Dedifferentiated amniotic fluid mesenchymal stem cell (primary cell): Measurements from ENCODE around the gene ARL15.

Source experiments
- DNase-seq: peaks from one replicate; pipeline ENCODE4 v3.0.0-alpha.2; 2016; ENCODE audit errors: extremely low spot score

ARL15 gene

GRCh38 chr5:54040018-54040417 is 270.4 kb downstream of the ARL15 start:
- DNase-seq: no peak

DNA sequence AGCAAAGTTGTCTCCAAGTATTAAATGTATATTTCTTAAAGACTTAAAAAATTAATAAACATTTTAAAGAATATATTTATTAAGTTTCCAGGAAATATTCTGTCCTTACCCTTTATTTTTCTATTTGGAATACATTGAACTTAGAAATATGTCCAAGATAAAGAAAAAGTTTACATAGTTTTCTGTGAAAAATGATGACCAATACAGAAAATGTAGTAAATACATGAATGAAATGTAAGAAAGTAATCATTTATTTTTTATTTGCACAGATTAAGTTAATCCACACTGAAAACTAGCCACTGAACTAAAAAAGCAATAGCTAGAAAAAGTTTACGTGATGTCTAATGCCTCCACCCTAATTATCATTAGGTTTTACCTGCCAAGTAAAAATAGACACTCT is 273.2 kb downstream of the ARL15 start:
- no peak for DNase-seq

DNA sequence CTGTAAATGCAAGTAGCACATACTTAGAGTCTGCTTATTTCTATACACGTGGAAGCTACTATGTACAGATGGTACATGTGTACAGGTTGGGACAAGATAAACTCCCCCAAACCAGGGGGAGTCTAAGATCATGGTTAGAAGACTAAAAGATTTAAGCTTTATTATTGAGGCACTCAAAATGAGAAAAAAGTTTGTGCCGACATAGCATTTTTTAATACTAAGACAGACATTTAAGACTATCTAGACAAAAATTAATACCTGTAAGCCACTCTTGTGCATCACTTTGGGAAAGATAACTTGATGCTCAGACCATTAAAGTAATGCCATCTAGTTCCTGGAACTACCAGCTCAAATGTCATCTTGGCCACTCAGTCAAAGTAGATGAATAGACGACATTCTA is 279.4 kb downstream of the ARL15 start:
- DNase-seq: no peak

DNA sequence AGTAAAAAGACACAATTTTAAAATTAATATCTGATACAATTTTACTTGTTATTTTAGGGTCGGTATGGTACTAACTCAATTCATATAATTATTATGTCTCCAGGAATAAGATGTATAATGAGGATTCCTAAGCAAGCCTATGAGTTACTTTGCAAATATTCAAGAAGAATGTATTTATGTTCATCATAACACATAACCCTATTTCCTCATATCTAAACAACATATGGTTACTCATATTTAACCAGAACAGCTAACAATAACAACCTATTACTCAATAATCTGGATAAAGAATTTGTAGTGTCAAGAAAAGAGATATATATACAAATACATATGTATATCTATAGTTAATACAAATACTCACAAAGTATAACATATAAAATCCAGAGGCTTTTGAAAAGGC is 285.9 kb downstream of the ARL15 start:
- DNase-seq: peak; percentile 50

DNA sequence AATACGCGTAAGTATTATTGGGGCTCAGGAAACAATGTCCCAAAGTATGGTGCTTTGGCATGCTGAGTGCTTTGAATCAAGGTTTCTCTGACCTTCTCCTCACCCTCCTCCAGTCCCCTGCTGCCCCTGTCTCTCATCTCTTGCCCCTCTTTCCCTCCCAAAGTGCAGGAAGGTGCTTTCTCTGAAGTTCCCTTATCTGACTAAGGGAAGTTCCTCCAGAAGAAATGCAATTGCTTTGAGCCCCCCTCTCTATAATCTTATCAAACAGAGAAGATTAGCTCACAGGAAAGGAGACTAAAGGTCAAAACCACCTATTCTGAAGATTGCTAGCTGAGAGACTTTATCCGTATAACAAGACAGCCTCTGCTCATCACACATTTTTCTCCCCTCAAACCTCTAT is 288.1 kb downstream of the ARL15 start:
- DNase-seq: no peak

DNA sequence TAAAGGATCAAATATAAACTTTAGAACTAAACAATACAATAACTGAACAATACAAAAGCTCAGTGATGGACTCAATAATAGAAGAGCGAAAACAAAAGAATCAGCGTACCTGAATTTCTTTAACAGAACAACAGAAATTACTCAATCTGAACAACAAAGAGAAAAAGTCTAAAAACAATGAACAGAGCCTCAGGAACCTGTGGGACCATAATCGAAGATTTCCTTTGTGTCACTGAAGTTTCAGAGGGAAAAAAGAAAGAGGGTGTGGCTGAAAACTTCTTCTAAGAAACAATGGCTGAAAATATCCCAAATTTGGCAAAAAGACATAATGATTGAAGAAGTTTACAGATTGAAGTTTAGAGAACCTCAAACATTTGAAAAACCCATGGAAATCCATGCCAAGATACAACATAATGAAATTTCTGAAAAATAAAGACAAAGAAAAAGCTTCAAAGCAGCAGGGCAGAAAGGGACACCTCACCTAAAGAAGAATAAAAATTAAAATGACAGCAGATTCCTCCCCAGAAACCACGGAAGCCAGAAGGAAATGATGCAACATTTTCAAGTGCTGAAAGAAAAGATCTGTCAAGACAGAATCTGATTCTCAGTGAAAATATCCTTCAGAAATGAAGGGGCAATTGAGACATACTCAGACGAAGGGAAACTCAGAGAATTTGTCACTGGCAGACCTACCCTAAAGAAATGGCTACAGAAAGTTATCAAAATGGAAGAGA is 288.8 kb downstream of the ARL15 start:
- DNase-seq: peak; percentile 39

- no peak for DNase-seq
Observed at GRCh38 chr5:54018438-54018837, 291.9 kb downstream of the ARL15 start.

GRCh38 chr5:54017580-54017979 is 292.8 kb downstream of the ARL15 start:
- DNase-seq: no peak

DNA sequence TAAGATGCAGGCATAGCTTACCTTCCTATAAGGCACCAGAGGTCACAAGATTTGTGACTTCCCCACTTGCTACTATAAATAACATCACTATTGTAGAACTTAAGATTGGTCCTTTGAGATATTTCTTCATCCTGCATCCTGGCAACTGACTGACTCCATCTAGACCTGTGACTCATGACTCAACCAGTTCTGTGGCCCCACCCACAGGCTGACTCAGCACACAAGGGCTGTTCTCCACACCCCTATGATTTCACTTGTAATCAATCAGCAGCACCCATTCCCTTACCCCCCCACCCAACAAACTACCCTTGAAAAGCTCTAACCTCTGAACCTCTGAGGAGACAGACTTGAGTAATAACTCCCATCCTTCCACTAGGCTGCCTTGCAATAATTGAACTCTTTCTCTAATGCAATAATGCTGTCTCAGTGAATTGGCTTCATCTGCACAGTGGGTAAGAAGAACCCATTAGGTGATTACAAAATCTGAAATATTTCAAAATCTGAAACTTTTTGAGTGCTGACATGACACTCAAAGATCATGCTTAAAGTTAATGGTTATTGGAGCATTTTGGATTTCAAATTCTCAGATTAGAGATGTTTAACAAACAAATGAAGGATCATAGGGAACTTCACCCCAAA is 296.7 kb downstream of the ARL15 start:
- peak; percentile 73 for DNase-seq

DNA sequence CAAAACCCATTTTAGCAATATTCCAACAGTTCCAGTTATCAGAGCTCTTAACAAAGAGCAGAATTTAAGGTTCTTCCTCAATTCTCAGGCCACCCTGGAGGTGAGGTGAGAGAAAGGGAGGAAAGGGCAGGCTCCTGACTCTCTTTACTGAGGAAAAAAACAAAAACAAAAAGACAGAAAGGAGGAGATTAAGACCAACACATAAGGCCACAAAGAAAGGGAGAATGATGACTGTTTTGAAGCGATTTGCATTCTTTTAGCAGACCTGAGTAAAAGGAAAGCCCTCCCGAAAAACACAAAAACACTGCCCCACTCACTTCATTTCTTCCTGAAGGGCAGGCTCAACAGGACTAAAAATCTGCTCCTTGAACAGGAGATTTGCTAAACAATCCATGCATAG is 300.5 kb downstream of the ARL15 start:
- no peak for DNase-seq

DNA sequence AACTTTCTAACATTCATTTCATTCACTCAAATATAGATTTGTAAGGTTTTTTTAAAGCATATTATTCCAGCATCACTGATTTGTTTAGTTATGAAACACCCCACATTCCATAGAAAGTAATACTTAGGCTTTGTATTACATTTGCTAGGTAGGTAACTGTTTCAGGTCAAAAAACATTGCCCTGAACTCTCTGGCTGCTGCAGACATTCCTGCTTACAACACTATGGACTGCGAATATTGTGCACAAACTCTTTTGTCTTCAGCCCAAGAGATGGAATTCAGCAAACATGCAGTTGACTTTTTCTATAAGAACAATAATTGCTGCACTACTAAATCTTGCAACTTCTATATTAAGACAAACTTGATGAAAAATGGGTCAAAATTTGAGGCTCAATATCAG is 301.0 kb downstream of the ARL15 start:
- no peak for DNase-seq

DNA sequence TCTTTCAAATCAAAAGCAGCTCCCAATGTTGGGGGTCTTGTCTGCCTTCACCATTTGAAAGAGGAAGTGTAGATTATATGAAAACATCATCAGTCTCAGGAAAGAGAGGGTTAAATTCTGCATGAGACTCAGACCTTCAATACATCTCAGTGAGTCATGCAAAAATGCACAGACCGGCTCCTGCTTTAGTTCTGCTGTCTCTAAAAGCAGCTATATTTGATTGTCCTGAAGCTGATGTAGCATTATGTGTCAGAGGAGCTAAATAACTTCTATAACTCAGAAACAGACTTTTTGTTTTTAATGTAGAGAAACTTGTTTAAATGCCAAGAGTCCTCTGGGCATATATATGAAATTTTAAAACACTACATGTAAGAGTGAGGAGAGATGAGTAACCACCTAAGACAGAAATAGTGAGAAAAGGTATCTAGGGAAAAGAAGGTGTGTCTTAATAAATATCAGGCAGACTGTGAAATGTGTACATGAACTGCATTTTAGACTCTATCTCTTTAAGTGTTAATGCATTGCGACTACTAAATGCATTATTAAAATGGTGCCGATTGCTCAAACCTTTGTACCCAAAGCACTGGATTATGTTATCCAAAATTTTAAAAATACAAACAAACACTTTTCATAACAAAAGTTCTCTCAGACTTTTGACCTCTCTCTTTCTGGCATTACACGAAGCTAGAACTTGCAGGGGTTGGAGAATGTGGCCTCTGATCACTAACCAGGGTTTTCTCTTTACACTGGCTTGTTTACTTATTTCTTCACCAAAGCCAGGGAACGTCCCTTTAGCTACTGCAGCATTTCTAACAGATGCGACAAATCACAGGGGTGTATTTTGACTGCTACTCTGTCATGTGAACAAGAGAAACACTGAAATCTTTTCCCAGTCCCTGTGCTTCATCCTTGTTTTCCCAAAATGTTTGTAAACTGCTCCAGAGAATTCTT is 302.3 kb downstream of the ARL15 start:
- DNase-seq: peak; percentile 45

- no peak for DNase-seq
Observed at GRCh38 chr5:54004697-54005096, 305.7 kb downstream of the ARL15 start.

DNA sequence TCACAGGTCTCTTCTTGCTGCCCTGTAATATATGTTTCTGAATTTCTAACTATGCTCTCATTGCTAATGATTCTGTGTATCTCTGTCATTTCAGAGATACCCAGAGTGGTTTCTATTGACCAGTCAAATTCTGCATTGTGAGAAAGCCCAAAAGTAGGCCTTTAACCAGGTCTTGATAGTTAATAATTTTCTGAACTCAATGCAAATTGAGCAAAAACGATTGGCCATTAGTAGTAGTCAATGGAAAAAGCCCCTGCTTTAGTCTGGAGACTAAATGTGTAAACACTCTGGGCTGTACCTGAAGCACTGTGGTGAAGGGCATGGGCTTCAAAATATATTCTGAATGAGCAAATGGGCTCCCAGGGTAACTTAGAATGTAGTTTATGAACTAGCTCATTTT is 307.6 kb downstream of the ARL15 start:
- no peak for DNase-seq

GRCh38 chr5:54001976-54002775 is 308.2 kb downstream of the ARL15 start:
- no peak for DNase-seq

- DNase-seq: no peak
Observed at GRCh38 chr5:54000011-54000410, 310.4 kb downstream of the ARL15 start.

- DNase-seq: no peak
Observed at GRCh38 chr5:53997736-53998627, 312.4 kb downstream of the ARL15 start.

DNA sequence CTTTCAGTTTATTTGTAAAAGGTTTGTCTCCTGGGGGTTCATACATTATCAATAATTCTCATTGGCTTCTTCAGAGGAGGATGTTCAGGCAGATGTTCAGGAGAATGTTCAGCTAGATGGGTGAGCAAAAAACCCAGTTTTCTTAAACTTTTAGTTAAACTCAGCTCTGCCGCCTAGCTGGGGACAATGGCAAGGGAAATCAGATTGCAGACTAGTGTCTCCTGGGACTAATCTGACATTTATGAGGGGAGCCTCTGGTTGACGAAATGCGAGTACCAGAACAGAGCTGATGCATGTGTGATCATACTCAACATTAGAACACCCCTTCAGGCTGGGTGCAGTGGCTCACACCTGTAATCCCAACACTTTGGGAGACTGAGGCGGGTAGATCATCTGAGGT is 314.4 kb downstream of the ARL15 start:
- no peak for DNase-seq

DNA sequence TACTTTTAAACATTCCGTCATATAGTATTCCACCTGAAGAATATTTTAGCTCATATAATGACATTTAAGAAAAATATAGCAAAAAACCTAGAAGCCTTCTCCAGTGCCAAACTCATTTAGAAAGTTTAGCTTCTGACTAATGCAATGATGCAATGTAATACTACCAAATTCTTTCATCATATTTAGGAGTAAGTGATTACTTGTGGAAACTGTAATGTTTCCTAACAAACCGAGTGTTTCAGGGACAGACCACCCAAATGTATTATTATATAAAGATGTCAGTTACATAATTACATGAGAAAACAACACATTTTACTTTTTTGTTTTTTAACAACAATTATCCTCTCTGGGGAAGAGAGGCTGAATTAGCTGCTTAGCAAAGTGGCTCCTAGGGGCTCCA is 316.2 kb downstream of the ARL15 start:
- peak; percentile 88 for DNase-seq

DNA sequence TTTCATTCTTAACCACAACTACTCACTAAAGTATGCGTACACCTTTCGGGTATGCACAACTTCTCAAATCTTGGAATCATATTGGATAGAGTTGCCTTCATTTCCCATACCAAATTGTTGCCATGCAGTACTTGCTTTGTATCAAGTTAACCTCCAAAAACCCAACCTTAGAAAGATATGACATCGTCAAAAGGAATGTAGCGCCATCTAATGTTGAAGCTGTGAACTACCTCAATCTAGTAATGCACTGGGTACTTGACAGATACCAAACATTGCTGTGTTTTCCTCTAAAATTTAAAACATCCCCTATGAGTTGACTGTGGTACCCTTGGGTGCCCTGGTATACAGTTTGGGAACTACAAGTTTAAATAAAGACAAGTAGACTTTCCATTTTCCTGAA is 318.4 kb downstream of the ARL15 start:
- DNase-seq: no peak

- DNase-seq: no peak
Observed at GRCh38 chr5:53987101-53987500, 323.3 kb downstream of the ARL15 start.
